ENCODE results near the gene SCN3B.

GRCh38 chr11:123672568-123672967, 18.1 kb upstream of the SCN3B start:
- no peak for TF ChIP-seq POLR2A (IDR thresholded peaks at IDR 0.05)
- TF ChIP-seq CTCF (IDR thresholded peaks at IDR 0.05), result no peak

Measured in breast epithelium (tissue), 3 donors.